Gastroesophageal sphincter (tissue), 2 donors: ENCODE data around the gene FBXL17.
"Not testable (repeated sequence)": the region's sequence is repeated elsewhere in the genome, so short reads cannot be mapped to it uniquely, and the experiment has no call there.

ENCODE experiments used
- EP300 ChIP-seq: sonication (generic); formaldehyde crosslinking; IDR thresholded peaks from one replicate; pipeline ENCODE4 v1.6.1; 2017; ENCODE audit warnings: antibody characterized with exemption, mild to moderate bottlenecking
- POLR2A ChIP-seq, 2 donors: fragments of 450-650 bp; IDR thresholded peaks; one replicate each; pipeline ENCODE4 v1.6.1; 2017; ENCODE audit warnings: antibody characterized with exemption in 2 of 2, mild to moderate bottlenecking in 2 of 2, moderate library complexity in 1 of 2
- POLR2AphosphoS5 ChIP-seq: sonication (generic); formaldehyde crosslinking; IDR thresholded peaks from one replicate; pipeline ENCODE4 v1.6.1; 2017; ENCODE audit warnings: antibody characterized with exemption

DNA sequence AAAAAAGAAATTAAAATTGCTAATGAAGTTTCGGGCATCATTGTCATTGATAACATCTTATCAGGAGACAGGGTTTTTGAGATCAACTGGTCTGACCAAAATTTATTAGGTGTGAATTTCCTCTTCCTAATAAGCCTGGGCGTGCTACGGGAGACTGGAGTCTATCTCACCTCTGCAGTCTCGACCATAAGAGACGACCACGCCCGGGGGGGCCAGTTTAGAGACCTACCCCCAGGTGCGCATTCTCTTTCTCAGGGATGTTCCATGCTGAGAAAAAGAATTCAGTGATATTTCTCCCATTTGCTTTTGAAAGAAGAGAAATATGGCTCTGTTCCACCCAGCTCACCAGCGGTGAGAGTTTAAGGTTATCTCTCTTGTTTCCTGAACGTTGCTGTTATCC lies 107.8 kb downstream of the FBXL17 start:
- TF ChIP-seq POLR2AphosphoS5; EP300; POLR2A (IDR thresholded peaks at IDR 0.05): not testable (repeated sequence)
